ENCODE measurements around the gene EXOC2.

Gene EXOC2

GRCh38 chr6:621931-622330, 71.0 kb downstream of the EXOC2 start:
- H3K18ac ChIP-seq (ENCODE audit: low read length) = no peak overlapping the region
- H3K36me3 ChIP-seq (ENCODE audit: control insufficient read depth in 1 of 2, insufficient read depth in 2 of 2, low read length in 2 of 2) = peaks cover 3 to 8% of the 10 kb centered on the region in 2 experiments
- DNase-seq = peak; percentile 90 to 92
- no peak overlapping the region for H3K14ac ChIP-seq (ENCODE audit: low read length)
- no peak overlapping the region for H4K12ac ChIP-seq (ENCODE audit: low read depth, low read length)
- H3K79me1 ChIP-seq (ENCODE audit: low read length) = no peaks in the 10 kb centered on the region
- no peak overlapping the region for H3K27ac ChIP-seq (ENCODE audit: low read depth, low read length)
- no peaks in the 10 kb centered on the region for H3K4me1 ChIP-seq (ENCODE audit: control insufficient read depth in 1 of 2, insufficient read depth in 2 of 2, low read length in 2 of 2)
- H3K79me2 ChIP-seq (ENCODE audit: control insufficient read depth, insufficient read depth, low read length, poor library complexity) = no peaks in the 10 kb centered on the region
- H4K91ac ChIP-seq (ENCODE audit: low read depth, low read length) = no peak overlapping the region
- no peak overlapping the region for H2BK5ac ChIP-seq (ENCODE audit: low read depth, low read length, poor library complexity)
- WGBS (ENCODE audit: extremely low coverage, insufficient coverage, insufficient read length) = no CpG with 5 or more reads among the region's 9 CpGs
- no peak overlapping the region for H2AFZ ChIP-seq (ENCODE audit: insufficient read depth, low read length, poor library complexity)
- no peak overlapping the region for H3K4me3 ChIP-seq (ENCODE audit: low read depth, low read length)
- H3K4me2 ChIP-seq (ENCODE audit: low read length) = no peak overlapping the region
- H3K4ac ChIP-seq (ENCODE audit: low read depth, low read length) = no peak overlapping the region
- no peak overlapping the region for H2BK12ac ChIP-seq (ENCODE audit: low read length)
- H4K8ac ChIP-seq (ENCODE audit: low read depth, low read length) = no peak overlapping the region
- no peak overlapping the region for H2AK5ac ChIP-seq (ENCODE audit: low read length)
- no peak overlapping the region for H2BK120ac ChIP-seq (ENCODE audit: insufficient read depth, low read length, poor library complexity)
- no peak overlapping the region for H3K9ac ChIP-seq (ENCODE audit: low read length)
- no peak overlapping the region for H3K23ac ChIP-seq (ENCODE audit: low read length)
- no peaks in the 10 kb centered on the region for H3K9me3 ChIP-seq (ENCODE audit: insufficient read depth, low read depth, low read length)
- no peaks in the 10 kb centered on the region for H3K27me3 ChIP-seq (ENCODE audit: insufficient read depth, low read length)

GRCh38 chr6:620950-621349, 72.0 kb downstream of the EXOC2 start:
- H3K27ac ChIP-seq (ENCODE audit: low read depth, low read length) = no peak overlapping the region
- H4K91ac ChIP-seq (ENCODE audit: low read depth, low read length) = no peak overlapping the region
- no peak overlapping the region for H2BK5ac ChIP-seq (ENCODE audit: low read depth, low read length, poor library complexity)
- WGBS (ENCODE audit: extremely low coverage, insufficient coverage, insufficient read length) = no CpG with 5 or more reads among the region's 4 CpGs
- no peak overlapping the region for H3K9ac ChIP-seq (ENCODE audit: low read length)
- H4K12ac ChIP-seq (ENCODE audit: low read depth, low read length) = no peak overlapping the region
- H2AFZ ChIP-seq (ENCODE audit: insufficient read depth, low read length, poor library complexity) = no peak overlapping the region
- H3K27me3 ChIP-seq (ENCODE audit: insufficient read depth, low read length) = no peaks in the 10 kb centered on the region
- no peak overlapping the region for H3K18ac ChIP-seq (ENCODE audit: low read length)
- no peak overlapping the region for H3K23ac ChIP-seq (ENCODE audit: low read length)
- DNase-seq = no peak
- H3K4me2 ChIP-seq (ENCODE audit: low read length) = no peak overlapping the region
- H3K36me3 ChIP-seq (ENCODE audit: control insufficient read depth in 1 of 2, insufficient read depth in 2 of 2, low read length in 2 of 2) = peaks cover 3 to 8% of the 10 kb centered on the region in 2 experiments
- no peak overlapping the region for H4K8ac ChIP-seq (ENCODE audit: low read depth, low read length)
- H2BK12ac ChIP-seq (ENCODE audit: low read length) = no peak overlapping the region
- H2BK120ac ChIP-seq (ENCODE audit: insufficient read depth, low read length, poor library complexity) = no peak overlapping the region
- H3K79me2 ChIP-seq (ENCODE audit: control insufficient read depth, insufficient read depth, low read length, poor library complexity) = no peaks in the 10 kb centered on the region
- no peak overlapping the region for H2AK5ac ChIP-seq (ENCODE audit: low read length)
- no peaks in the 10 kb centered on the region for H3K79me1 ChIP-seq (ENCODE audit: low read length)
- peak overlapping the region; percentile 14 for H3K4me3 ChIP-seq (ENCODE audit: low read depth, low read length)
- no peak overlapping the region for H3K4ac ChIP-seq (ENCODE audit: low read depth, low read length)
- H3K9me3 ChIP-seq (ENCODE audit: insufficient read depth, low read depth, low read length) = no peaks in the 10 kb centered on the region
- no peaks in the 10 kb centered on the region for H3K4me1 ChIP-seq (ENCODE audit: control insufficient read depth in 1 of 2, insufficient read depth in 2 of 2, low read length in 2 of 2)
- H3K14ac ChIP-seq (ENCODE audit: low read length) = no peak overlapping the region

GRCh38 chr6:620166-620565, 72.8 kb downstream of the EXOC2 start:
- Histone ChIP-seq H3K4me2 (ENCODE audit: low read length) (peak overlapping the region; percentile 25), H2BK12ac (ENCODE audit: low read length) (no peak overlapping the region), H4K12ac (ENCODE audit: low read depth, low read length) (no peak overlapping the region), H2BK120ac (ENCODE audit: insufficient read depth, low read length, poor library complexity) (no peak overlapping the region), H2BK5ac (ENCODE audit: low read depth, low read length, poor library complexity) (no peak overlapping the region), H3K79me1 (ENCODE audit: low read length) (no peaks in the 10 kb centered on the region), H4K91ac (ENCODE audit: low read depth, low read length) (no peak overlapping the region), H3K4me1 (ENCODE audit: control insufficient read depth in 1 of 2, insufficient read depth in 2 of 2, low read length in 2 of 2) (no peaks in the 10 kb centered on the region), H3K14ac (ENCODE audit: low read length) (no peak overlapping the region), H3K18ac (ENCODE audit: low read length) (no peak overlapping the region), H3K36me3 (ENCODE audit: control insufficient read depth in 1 of 2, insufficient read depth in 2 of 2, low read length in 2 of 2) (peaks cover 3 to 8% of the 10 kb centered on the region in 2 experiments), H3K27ac (ENCODE audit: low read depth, low read length) (no peak overlapping the region), H3K23ac (ENCODE audit: low read length) (no peak overlapping the region), H2AK5ac (ENCODE audit: low read length) (no peak overlapping the region), H3K27me3 (ENCODE audit: insufficient read depth, low read length) (no peaks in the 10 kb centered on the region), H3K4ac (ENCODE audit: low read depth, low read length) (no peak overlapping the region), H3K4me3 (ENCODE audit: low read depth, low read length) (no peak overlapping the region), H4K8ac (ENCODE audit: low read depth, low read length) (no peak overlapping the region), H3K9ac (ENCODE audit: low read length) (no peak overlapping the region), H3K9me3 (ENCODE audit: insufficient read depth, low read depth, low read length) (no peaks in the 10 kb centered on the region), H3K79me2 (ENCODE audit: control insufficient read depth, insufficient read depth, low read length, poor library complexity) (no peaks in the 10 kb centered on the region), H2AFZ (ENCODE audit: insufficient read depth, low read length, poor library complexity) (no peak overlapping the region)
- no CpG with 5 or more reads among the region's 11 CpGs for WGBS (ENCODE audit: extremely low coverage, insufficient coverage, insufficient read length)
- DNase-seq = peak; percentile 57 to 67

- Histone ChIP-seq H3K4ac (ENCODE audit: low read depth, low read length) (no peak overlapping the region), H3K18ac (ENCODE audit: low read length) (no peak overlapping the region), H3K27ac (ENCODE audit: low read depth, low read length) (no peak overlapping the region), H2AFZ (ENCODE audit: insufficient read depth, low read length, poor library complexity) (no peak overlapping the region), H3K36me3 (ENCODE audit: control insufficient read depth in 1 of 2, insufficient read depth in 2 of 2, low read length in 2 of 2) (peaks cover 3 to 8% of the 10 kb centered on the region in 2 experiments), H4K8ac (ENCODE audit: low read depth, low read length) (no peak overlapping the region), H3K4me1 (ENCODE audit: control insufficient read depth in 1 of 2, insufficient read depth in 2 of 2, low read length in 2 of 2) (no peaks in the 10 kb centered on the region), H3K4me2 (ENCODE audit: low read length) (no peak overlapping the region), H3K9ac (ENCODE audit: low read length) (no peak overlapping the region), H4K91ac (ENCODE audit: low read depth, low read length) (no peak overlapping the region), H3K79me2 (ENCODE audit: control insufficient read depth, insufficient read depth, low read length, poor library complexity) (no peaks in the 10 kb centered on the region), H3K79me1 (ENCODE audit: low read length) (no peaks in the 10 kb centered on the region), H2BK120ac (ENCODE audit: insufficient read depth, low read length, poor library complexity) (no peak overlapping the region), H3K14ac (ENCODE audit: low read length) (no peak overlapping the region), H2BK5ac (ENCODE audit: low read depth, low read length, poor library complexity) (no peak overlapping the region), H4K12ac (ENCODE audit: low read depth, low read length) (no peak overlapping the region), H3K23ac (ENCODE audit: low read length) (no peak overlapping the region), H2AK5ac (ENCODE audit: low read length) (no peak overlapping the region), H3K27me3 (ENCODE audit: insufficient read depth, low read length) (no peaks in the 10 kb centered on the region), H2BK12ac (ENCODE audit: low read length) (no peak overlapping the region), H3K4me3 (ENCODE audit: low read depth, low read length) (no peak overlapping the region), H3K9me3 (ENCODE audit: insufficient read depth, low read depth, low read length) (no peaks in the 10 kb centered on the region)
- no CpG with 5 or more reads among the region's 11 CpGs for WGBS (ENCODE audit: extremely low coverage, insufficient coverage, insufficient read length)
- peak; percentile 85 to 89 for DNase-seq
Measured at GRCh38 chr6:617456-618100, 75.4 kb downstream of the EXOC2 start.
